Activated CD4-positive, CD25-positive, alpha-beta regulatory T cell treated with anti-CD3 and anti-CD28 coated beads, Interleukin-2, amount 50 U/mL, for 24 hours (primary cell): Measurements from ENCODE around the gene NOC3L.

Experiments used
- ATAC-seq, 2 donors: fragments of 150-1000 bp; cut with Tn5 transposase; one replicate each; pipeline ENCODE4 v1.10.0; 2021; ENCODE audit warnings: mild to moderate bottlenecking in 1 of 2, moderate library complexity in 1 of 2

The NOC3L gene

GRCh38 chr10:94294168-94294567 lies 68.6 kb downstream of the NOC3L start:
- ATAC-seq: no peak

- no peak for ATAC-seq
Observed at GRCh38 chr10:94293354-94293753, 69.4 kb downstream of the NOC3L start.

GRCh38 chr10:94292434-94293090 lies 70.2 kb downstream of the NOC3L start:
- ATAC-seq: no peak

- no peak for ATAC-seq
Observed at GRCh38 chr10:94288361-94289101, 74.2 kb downstream of the NOC3L start.

- no peak for ATAC-seq
Observed at GRCh38 chr10:94287336-94287735, 75.4 kb downstream of the NOC3L start.

- ATAC-seq: no peak
Observed at GRCh38 chr10:94286901-94287300, 75.8 kb downstream of the NOC3L start.

GRCh38 chr10:94285271-94285670 lies 77.5 kb downstream of the NOC3L start:
- no peak for ATAC-seq
